C4-2B (cell line): ENCODE results near the gene RAB12.

Experiments used
- CTCF ChIP-seq: fragments of 450-650 bp; conservative IDR thresholded peaks from 2 replicates; pipeline ENCODE4 v1.5.1; 2017; ENCODE audit warnings: mild to moderate bottlenecking
- ZFX ChIP-seq: fragments of 450-650 bp; IDR thresholded peaks from 2 replicates; pipeline ENCODE4 v1.6.1; 2017

GRCh38 chr18:8632386-8632785 lies 23.1 kb downstream of the RAB12 start:
- no peak for TF ChIP-seq CTCF
- TF ChIP-seq ZFX: no peak
